Measurements from ENCODE around the gene PIGS.

Gene PIGS

DNA sequence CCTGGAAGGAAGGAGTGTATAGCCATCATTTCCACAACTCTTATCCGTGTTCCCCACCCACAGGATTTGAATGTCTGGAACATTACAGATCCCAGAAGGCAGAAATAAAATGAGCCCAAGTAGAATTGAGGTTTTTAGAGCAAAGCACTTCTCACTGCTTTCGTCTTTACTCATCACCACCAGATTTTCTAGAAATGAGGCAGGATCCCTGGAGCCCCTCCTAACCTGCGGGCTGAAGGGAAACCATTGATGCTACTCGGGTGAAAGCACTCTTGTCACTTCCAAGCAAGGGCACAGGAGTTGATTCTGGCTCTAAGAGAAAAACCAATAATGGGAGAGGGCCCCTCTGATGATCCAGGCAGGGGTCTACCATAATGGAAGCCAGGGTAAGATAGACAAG lies 8.2 kb upstream of the PIGS start:
- H3K4me3 ChIP-seq (replicated peaks; ENCODE audit: insufficient read depth, low read length), result no peak overlapping the region
- no peak for DNase-seq (ENCODE audit: low read depth in 1 of 2, low spot score in 1 of 2)
- no peaks in the 10 kb centered on the region for H3K27me3 ChIP-seq (ENCODE audit: insufficient read depth, poor library complexity, severe bottlenecking)
- TF ChIP-seq SPI1 (IDR thresholded peaks at IDR 0.05; ENCODE audit: borderline replicate concordance, low read depth) (no peak), GABPA (IDR thresholded peaks at IDR 0.05; ENCODE audit: low read depth) (no peak), POLR2AphosphoS5 (IDR thresholded peaks at IDR 0.05; ENCODE audit: low read depth) (no peak)
- TF ChIP-seq, protein P1, sequence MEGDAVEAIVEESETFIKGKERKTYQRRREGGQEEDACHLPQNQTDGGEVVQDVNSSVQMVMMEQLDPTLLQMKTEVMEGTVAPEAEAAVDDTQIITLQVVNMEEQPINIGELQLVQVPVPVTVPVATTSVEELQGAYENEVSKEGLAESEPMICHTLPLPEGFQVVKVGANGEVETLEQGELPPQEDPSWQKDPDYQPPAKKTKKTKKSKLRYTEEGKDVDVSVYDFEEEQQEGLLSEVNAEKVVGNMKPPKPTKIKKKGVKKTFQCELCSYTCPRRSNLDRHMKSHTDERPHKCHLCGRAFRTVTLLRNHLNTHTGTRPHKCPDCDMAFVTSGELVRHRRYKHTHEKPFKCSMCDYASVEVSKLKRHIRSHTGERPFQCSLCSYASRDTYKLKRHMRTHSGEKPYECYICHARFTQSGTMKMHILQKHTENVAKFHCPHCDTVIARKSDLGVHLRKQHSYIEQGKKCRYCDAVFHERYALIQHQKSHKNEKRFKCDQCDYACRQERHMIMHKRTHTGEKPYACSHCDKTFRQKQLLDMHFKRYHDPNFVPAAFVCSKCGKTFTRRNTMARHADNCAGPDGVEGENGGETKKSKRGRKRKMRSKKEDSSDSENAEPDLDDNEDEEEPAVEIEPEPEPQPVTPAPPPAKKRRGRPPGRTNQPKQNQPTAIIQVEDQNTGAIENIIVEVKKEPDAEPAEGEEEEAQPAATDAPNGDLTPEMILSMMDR (IDR thresholded peaks at IDR 0.05; ENCODE audit: insufficient read depth, low read length), result no peak
- TF ChIP-seq, protein P2, sequence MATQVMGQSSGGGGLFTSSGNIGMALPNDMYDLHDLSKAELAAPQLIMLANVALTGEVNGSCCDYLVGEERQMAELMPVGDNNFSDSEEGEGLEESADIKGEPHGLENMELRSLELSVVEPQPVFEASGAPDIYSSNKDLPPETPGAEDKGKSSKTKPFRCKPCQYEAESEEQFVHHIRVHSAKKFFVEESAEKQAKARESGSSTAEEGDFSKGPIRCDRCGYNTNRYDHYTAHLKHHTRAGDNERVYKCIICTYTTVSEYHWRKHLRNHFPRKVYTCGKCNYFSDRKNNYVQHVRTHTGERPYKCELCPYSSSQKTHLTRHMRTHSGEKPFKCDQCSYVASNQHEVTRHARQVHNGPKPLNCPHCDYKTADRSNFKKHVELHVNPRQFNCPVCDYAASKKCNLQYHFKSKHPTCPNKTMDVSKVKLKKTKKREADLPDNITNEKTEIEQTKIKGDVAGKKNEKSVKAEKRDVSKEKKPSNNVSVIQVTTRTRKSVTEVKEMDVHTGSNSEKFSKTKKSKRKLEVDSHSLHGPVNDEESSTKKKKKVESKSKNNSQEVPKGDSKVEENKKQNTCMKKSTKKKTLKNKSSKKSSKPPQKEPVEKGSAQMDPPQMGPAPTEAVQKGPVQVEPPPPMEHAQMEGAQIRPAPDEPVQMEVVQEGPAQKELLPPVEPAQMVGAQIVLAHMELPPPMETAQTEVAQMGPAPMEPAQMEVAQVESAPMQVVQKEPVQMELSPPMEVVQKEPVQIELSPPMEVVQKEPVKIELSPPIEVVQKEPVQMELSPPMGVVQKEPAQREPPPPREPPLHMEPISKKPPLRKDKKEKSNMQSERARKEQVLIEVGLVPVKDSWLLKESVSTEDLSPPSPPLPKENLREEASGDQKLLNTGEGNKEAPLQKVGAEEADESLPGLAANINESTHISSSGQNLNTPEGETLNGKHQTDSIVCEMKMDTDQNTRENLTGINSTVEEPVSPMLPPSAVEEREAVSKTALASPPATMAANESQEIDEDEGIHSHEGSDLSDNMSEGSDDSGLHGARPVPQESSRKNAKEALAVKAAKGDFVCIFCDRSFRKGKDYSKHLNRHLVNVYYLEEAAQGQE (IDR thresholded peaks at IDR 0.05; ENCODE audit: insufficient replicate concordance, low read depth), result no peak
- no peak overlapping the region for H3K27ac ChIP-seq (replicated peaks)

DNA sequence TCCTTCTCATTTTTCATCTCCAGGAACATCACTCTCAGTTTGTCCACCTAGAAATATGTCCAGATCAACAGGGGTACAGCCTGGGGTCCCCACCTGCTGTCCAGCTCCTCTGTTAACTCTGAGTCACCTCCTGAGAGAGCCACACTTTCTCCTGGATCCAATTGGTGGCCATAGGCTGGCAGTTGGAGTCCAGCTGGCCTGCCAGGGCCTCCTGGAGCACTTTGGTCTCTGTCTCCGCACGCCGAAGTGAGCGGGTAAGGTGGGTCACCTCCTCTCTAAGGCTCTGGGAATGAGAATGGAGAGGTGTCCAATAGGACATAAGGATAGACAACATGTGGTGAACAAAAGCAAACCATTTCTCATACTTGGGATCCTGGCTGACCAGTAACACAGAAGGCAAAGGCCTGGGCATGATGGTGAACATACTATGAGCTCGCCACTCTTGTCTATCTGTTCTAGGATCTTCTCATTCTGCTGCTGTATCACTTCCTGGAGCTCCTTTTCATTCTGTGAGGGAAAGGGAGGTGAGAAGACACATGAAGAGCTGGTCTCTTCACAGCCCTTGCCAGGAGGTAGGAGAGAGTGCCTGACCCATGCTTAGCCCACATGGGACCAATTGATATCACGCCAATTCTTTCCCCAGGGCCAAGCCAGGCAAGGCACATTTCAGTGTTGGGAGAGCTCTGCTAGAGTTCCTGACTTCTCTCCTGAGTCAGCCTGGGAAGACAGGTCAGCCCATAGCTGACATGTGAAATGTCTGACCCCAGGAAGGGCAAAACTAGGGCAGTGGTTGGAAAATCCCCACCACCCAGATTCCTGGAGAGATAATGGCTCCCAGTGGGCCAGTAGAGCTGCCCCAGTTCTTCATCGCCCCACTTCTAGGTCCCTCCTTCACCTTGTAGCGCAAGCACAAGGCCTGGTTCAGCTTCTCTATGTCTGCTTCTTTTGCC lies 7.2 kb upstream of the PIGS start:
- TF ChIP-seq, protein P2 (IDR thresholded peaks at IDR 0.05; ENCODE audit: insufficient replicate concordance, low read depth), result no peak
- TF ChIP-seq POLR2AphosphoS5 (IDR thresholded peaks at IDR 0.05; ENCODE audit: low read depth) (no peak), SPI1 (IDR thresholded peaks at IDR 0.05; ENCODE audit: borderline replicate concordance, low read depth) (no peak), GABPA (IDR thresholded peaks at IDR 0.05; ENCODE audit: low read depth) (no peak)
- TF ChIP-seq, protein P1 (IDR thresholded peaks at IDR 0.05; ENCODE audit: insufficient read depth, low read length), result no peak
- Histone ChIP-seq H3K4me3 (replicated peaks; ENCODE audit: insufficient read depth, low read length) (no peak overlapping the region), H3K27ac (replicated peaks) (no peak overlapping the region), H3K27me3 (ENCODE audit: insufficient read depth, poor library complexity, severe bottlenecking) (no peaks in the 10 kb centered on the region)
- no peak for DNase-seq (ENCODE audit: low read depth in 1 of 2, low spot score in 1 of 2)

DNA sequence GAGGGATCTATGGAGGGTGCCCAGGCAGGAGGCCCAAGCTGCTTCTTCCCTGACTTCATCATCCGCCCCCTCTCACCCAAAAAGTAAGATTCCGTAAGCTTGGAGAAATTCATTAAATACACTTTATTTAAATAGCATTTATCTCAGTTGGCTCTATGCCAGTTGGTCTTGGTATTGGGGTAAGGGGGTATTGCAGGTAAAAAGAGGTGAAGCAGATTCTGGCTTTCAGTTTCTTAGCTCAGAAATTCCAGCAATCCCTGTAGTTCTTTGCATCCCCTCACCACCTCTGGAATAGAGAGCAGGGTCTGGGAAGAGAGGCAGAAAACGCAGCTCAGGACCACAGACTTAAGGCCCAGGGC lies 6.1 kb upstream of the PIGS start:
- H3K27ac ChIP-seq (replicated peaks), result no peak overlapping the region
- no peak overlapping the region for H3K4me3 ChIP-seq (replicated peaks; ENCODE audit: insufficient read depth, low read length)
- TF ChIP-seq, protein P1 (IDR thresholded peaks at IDR 0.05; ENCODE audit: insufficient read depth, low read length), result no peak
- no peak for TF ChIP-seq GABPA (IDR thresholded peaks at IDR 0.05; ENCODE audit: low read depth)
- no peak for TF ChIP-seq POLR2AphosphoS5 (IDR thresholded peaks at IDR 0.05; ENCODE audit: low read depth)
- TF ChIP-seq, protein P2 (IDR thresholded peaks at IDR 0.05; ENCODE audit: insufficient replicate concordance, low read depth), result no peak
- no peak for TF ChIP-seq SPI1 (IDR thresholded peaks at IDR 0.05; ENCODE audit: borderline replicate concordance, low read depth)
- no peaks in the 10 kb centered on the region for H3K27me3 ChIP-seq (ENCODE audit: insufficient read depth, poor library complexity, severe bottlenecking)
- DNase-seq (ENCODE audit: low read depth in 1 of 2, low spot score in 1 of 2), result no peak
